SU-DHL-6 (cell line): ENCODE measurements around the gene PTCH1.

Source experiments
- H2AFZ ChIP-seq: fragments of 200-600 bp; sonication (generic); 2 replicates; pipeline ENCODE4 v1.6.1; 2014; ENCODE audit warnings: low read depth, mild to moderate bottlenecking, moderate library complexity, mixed read lengths, antibody characterized with exemption, low read length; ENCODE audit not compliant: severe bottlenecking
- H3F3A ChIP-seq: fragments of 200-600 bp; shearing (Covaris generic); 2 replicates; pipeline ENCODE4 v1.6.0; 2016; ENCODE audit warnings: antibody characterized with exemption, mild to moderate bottlenecking; ENCODE audit not compliant: insufficient read depth
- H3K27ac ChIP-seq: fragments of 200-600 bp; sonication (generic); 2 replicates; pipeline ENCODE4 v1.5.1; 2016; ENCODE audit warnings: low read depth, mild to moderate bottlenecking, low read length, moderate library complexity, mixed read lengths
- H3K27me3 ChIP-seq: fragments of 200-600 bp; sonication (generic), shearing (Covaris generic); 2 replicates; pipeline ENCODE4 v1.6.0; 2014; ENCODE audit warnings: mild to moderate bottlenecking, low read length
- H3K36me3 ChIP-seq: fragments of 200-600 bp; sonication (generic); 2 replicates; pipeline ENCODE4 v1.6.1; 2014; ENCODE audit warnings: mild to moderate bottlenecking, low read length, mixed read lengths
- H3K4me2 ChIP-seq: fragments of 300-600, 200-600 bp; shearing (Covaris generic), sonication (generic); 2 replicates; pipeline ENCODE4 v1.6.0; 2014; ENCODE audit warnings: low read length, low read depth, mild to moderate bottlenecking; ENCODE audit not compliant: poor library complexity, severe bottlenecking
- H3K4me3 ChIP-seq: fragments of 200-600 bp; sonication (generic); 2 replicates; pipeline ENCODE4 v1.5.1; 2014; ENCODE audit warnings: antibody characterized with exemption, low read length, mild to moderate bottlenecking, mixed read lengths; ENCODE audit not compliant: insufficient read depth, poor library complexity, severe bottlenecking
- H3K79me2 ChIP-seq: fragments of 200-600 bp; sonication (generic); 2 replicates; pipeline ENCODE4 v1.6.1; 2014; ENCODE audit warnings: mild to moderate bottlenecking, low read length, moderate library complexity; ENCODE audit not compliant: insufficient read depth
- H3K9ac ChIP-seq: fragments of 200-600 bp; sonication (generic); 2 replicates; pipeline ENCODE4 v1.7.0; 2014; ENCODE audit warnings: mild to moderate bottlenecking, low read length
- H3K9me2 ChIP-seq: fragments of 200-600 bp; sonication (generic); replicated peaks from 2 replicates; pipeline ENCODE4 v1.6.1; 2014; ENCODE audit warnings: low read length; ENCODE audit not compliant: insufficient read depth
- H3K9me3 ChIP-seq: fragments of 200-600 bp; sonication (generic); 2 replicates; pipeline ENCODE4 v1.6.1; 2014; ENCODE audit warnings: low read length, mixed read lengths; ENCODE audit not compliant: insufficient read depth
- H4K20me1 ChIP-seq: fragments of 200-600 bp; sonication (generic); 2 replicates; pipeline ENCODE4 v1.6.1; 2014; ENCODE audit warnings: low read depth, mild to moderate bottlenecking, antibody characterized with exemption, low read length, moderate library complexity, mixed read lengths
- EZH2phosphoT487 ChIP-seq: fragments of 200-600 bp; sonication (generic), shearing (Covaris generic); conservative IDR thresholded peaks from 2 replicates; pipeline ENCODE4 v1.6.1; 2018; ENCODE audit warnings: mild to moderate bottlenecking, antibody characterized with exemption, low read length, moderate library complexity, mixed read lengths
- TF ChIP-seq, protein P1 (sequence below): fragments of 200-600 bp; sonication (generic); IDR thresholded peaks from one replicate; pipeline ENCODE4 v1.5.1; 2017; ENCODE audit warnings: antibody characterized with exemption, mild to moderate bottlenecking, low read length, moderate library complexity; ENCODE audit not compliant: insufficient read depth, poor library complexity, severe bottlenecking

Gene PTCH1

DNA sequence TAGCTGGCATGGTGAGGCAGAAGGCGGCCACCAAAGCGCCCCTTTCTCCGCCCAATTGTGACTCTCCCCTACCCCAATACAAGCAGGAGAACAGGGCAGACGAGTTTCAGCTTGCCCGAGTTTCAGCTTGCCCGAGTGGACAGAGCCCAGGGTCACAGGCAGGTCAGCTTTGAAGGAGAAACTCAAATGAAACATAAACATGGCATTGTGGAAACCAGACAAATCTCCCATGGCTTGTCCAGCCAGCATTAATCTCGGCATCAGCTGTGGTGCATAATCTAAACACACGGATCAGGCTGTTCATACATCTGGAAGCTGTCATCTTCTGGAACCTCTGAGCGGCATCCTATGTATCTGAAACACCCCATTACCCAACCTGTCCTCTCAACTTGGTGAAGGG is 16.9 kb downstream of the PTCH1 start:
- H3K9me2 ChIP-seq = no peaks in the 10 kb centered on the region
- no peak overlapping the region for H3K27ac ChIP-seq
- no peak overlapping the region for H3K4me3 ChIP-seq
- H4K20me1 ChIP-seq = peaks cover 7% of the 10 kb centered on the region; the same call in 1 of the 2 replicates
- no peak overlapping the region for H3K9ac ChIP-seq
- no peaks in the 10 kb centered on the region for H3K36me3 ChIP-seq
- H2AFZ ChIP-seq = no peak overlapping the region
- H3K79me2 ChIP-seq = peaks cover 90% of the 10 kb centered on the region
- no peak overlapping the region for H3K4me2 ChIP-seq
- peaks cover 16% of the 10 kb centered on the region for H3F3A ChIP-seq
- TF ChIP-seq, protein P1, sequence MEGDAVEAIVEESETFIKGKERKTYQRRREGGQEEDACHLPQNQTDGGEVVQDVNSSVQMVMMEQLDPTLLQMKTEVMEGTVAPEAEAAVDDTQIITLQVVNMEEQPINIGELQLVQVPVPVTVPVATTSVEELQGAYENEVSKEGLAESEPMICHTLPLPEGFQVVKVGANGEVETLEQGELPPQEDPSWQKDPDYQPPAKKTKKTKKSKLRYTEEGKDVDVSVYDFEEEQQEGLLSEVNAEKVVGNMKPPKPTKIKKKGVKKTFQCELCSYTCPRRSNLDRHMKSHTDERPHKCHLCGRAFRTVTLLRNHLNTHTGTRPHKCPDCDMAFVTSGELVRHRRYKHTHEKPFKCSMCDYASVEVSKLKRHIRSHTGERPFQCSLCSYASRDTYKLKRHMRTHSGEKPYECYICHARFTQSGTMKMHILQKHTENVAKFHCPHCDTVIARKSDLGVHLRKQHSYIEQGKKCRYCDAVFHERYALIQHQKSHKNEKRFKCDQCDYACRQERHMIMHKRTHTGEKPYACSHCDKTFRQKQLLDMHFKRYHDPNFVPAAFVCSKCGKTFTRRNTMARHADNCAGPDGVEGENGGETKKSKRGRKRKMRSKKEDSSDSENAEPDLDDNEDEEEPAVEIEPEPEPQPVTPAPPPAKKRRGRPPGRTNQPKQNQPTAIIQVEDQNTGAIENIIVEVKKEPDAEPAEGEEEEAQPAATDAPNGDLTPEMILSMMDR = no peak
- no peak for TF ChIP-seq EZH2phosphoT487
- H3K27me3 ChIP-seq = no peaks in the 10 kb centered on the region
- no peaks in the 10 kb centered on the region for H3K9me3 ChIP-seq

DNA sequence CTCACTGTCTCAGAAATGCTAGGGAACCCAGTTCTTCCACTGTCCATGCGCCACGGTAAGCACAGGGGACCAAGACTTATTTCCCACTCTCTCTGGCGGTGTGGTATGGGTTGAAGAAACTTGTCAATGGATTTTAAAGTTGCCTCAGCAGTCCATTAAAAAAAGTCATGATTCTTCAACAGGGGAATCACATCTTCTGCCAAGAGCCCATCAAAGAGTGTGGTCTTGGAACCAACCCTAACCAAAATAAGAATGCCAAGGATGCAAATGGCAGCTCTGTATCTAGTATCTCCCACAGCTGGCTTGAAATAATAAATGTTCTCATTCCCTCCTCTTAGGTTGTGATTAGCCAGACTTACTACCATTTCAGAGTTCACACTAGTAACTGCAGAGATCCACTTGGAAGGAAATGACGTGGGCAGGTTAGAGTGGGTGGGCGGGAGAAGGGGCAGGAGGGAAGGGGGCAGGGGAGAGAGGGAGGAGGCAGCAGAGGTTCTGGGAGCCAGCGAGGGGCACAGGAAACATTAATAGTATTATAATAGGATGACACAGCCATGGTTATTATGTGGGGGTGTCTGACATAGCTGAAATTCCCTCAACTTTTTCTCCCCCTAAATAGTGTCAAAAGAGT is 17.6 kb downstream of the PTCH1 start:
- Histone ChIP-seq H3K36me3 (no peaks in the 10 kb centered on the region), H2AFZ (no peak overlapping the region), H3K27me3 (no peaks in the 10 kb centered on the region), H3K4me3 (no peak overlapping the region), H3K9me3 (no peaks in the 10 kb centered on the region), H3K27ac (no peak overlapping the region), H3F3A (peaks cover 21% of the 10 kb centered on the region), H3K9me2 (no peaks in the 10 kb centered on the region), H3K4me2 (no peak overlapping the region), H3K9ac (no peak overlapping the region), H3K79me2 (peaks cover 83% of the 10 kb centered on the region), H4K20me1 (peaks cover 7% of the 10 kb centered on the region; the same call in 1 of the 2 replicates)
- TF ChIP-seq, protein P1 = no peak
- TF ChIP-seq EZH2phosphoT487 = no peak

DNA sequence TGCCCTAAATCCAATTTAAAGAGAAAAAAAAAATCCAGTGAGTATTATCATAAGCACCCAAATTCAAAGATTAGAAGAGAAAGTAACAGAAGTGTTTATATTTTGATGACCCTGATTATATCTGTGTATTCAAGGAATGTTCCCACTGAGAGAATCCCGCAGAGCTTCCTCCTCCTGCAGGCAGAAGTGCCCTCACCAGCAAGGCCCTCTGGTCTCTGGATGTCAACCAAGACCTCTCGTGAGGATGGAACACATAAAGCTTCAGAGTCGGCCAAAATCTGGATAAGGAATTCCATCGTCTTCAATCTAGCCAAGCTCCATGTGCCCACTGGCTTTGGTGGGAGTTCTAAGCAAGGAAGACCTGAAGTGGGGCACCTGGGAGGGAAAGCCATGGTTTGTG is 18.1 kb downstream of the PTCH1 start:
- peaks cover 81% of the 10 kb centered on the region for H3K79me2 ChIP-seq
- H4K20me1 ChIP-seq = peaks cover 7% of the 10 kb centered on the region; the same call in 1 of the 2 replicates
- no peak for TF ChIP-seq EZH2phosphoT487
- TF ChIP-seq, protein P1 = no peak

More for the DNA sequence above, 18.1 kb downstream of the PTCH1 start:
- peaks cover 23% of the 10 kb centered on the region for H3F3A ChIP-seq
- no peaks in the 10 kb centered on the region for H3K27me3 ChIP-seq
- H2AFZ ChIP-seq = no peak overlapping the region
- H3K27ac ChIP-seq = no peak overlapping the region
- H3K9me2 ChIP-seq = no peaks in the 10 kb centered on the region
- no peaks in the 10 kb centered on the region for H3K9me3 ChIP-seq
- no peak overlapping the region for H3K4me3 ChIP-seq
- no peak overlapping the region for H3K9ac ChIP-seq
- H3K4me2 ChIP-seq = no peak overlapping the region
- no peaks in the 10 kb centered on the region for H3K36me3 ChIP-seq
